GM19025 (cell line): ENCODE data around the gene EIF2AK2.
"Not testable (repeated sequence)": the region's sequence is repeated elsewhere in the genome, so short reads cannot be mapped to it uniquely, and the experiment has no call there.

Experiments used
- ATAC-seq: cut with Tn5 transposase; IDR thresholded peaks from one replicate; pipeline ENCODE4 v1.9.1; 2021; ENCODE audit warnings: mild to moderate bottlenecking, low read depth, moderate library complexity; ENCODE audit not compliant: unreplicated experiment

The EIF2AK2 gene

DNA sequence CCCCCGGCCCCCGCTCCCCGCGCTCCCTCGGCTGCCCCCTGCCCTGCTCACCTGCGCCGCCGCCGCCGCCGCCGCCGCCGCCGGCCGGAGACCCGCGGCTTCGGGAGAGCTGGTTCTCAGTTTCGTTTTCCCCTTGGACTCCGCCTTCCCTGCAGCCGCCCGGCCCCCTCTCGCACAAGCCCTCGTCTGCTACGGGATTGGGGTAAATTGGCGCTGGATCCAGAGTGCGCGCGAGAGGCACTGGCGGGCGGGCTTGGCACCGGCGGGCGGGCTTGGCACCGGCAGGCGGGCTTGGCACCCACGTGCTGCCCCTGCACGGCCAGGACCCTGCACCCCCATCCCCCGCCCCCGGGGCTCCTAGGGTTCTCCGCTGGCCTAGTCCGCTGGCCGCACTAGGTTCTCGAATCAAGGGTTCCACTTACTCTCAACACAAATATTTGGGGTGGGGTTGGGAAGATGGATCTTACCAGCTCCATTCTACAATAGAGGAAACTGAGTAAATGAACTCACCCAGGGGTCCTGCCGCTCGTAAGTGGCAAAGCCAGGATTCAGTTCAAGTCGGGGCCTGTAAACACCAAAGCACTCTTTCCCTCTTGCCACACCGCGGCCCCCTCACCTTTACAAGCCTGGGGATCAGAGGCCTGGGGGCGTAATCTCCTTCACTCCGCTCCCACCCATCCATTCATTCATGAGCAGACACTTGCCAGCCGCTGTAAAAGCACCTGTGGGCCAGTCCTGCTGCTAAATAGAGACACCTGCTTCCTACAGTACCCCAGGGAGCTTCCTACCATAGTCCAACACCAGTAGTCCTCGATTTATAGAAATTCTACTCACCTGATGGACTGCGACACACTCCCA, at the start of gene EIF2AK2:
Gene EIF2AK2, minus strand, starts transcription at position 124 of the 858 bp plus-strand sequence. CDS start 9,174 bp downstream, outside the sequence.
- ATAC-seq: peak; percentile 93

DNA sequence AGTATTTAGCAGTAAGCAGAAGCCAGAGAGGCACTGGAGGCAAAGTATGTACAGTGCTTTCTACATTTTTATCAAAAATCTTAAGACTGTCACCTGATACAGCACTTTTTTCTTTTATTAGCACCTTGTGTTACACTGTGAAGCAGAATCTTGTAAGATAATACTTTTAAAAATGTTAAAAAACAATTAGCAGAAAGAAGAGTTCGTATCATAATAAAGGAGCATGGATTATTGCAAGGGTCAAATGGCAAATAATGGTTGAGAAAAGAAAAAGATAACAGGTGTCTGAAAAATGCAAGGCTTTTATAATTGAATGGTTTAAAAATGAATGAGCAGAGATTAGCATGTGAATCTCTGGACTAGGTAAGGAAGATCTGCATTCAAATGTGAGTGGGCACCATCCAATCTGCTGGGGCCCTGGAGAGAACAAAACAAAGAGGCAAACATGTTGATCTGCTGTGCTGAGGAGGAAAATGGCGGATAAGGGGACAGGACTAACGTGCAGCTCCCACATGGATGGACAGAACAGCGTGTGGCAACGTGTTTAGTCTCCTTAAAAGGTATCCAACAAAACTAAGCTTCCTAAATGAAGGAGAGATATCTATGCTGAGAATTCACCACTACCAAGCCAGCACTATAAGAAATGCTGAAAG, 49.0 kb upstream of the EIF2AK2 start:
- no peak for ATAC-seq

DNA sequence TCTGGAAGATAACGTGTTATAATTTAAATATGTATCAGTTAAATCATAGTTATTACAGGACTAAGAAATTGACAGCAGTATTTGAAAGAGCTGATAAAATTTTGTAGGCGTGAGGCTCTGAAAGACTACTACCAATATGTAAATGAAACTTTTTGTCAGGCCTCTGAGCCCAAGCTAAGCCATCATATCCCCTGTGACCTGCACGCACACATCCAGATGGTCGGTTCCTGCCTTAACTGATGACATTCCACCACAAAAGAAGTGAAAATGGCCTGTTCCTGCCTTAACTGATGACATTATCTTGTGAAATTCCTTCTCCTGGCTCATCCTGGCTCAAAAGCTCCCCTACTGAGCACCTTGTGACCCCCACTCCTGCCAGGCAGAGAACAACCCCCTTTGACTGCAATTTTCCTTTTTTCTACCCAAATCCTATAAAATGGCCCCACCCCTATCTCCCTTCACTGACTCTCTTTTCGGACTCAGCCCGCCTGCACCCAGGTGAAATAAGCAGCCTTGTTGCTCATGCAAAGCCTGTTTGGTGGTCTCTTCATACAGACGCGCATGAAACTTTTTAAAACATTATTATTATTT, 48.4 kb upstream of the EIF2AK2 start:
- ATAC-seq: not testable (repeated sequence)

DNA sequence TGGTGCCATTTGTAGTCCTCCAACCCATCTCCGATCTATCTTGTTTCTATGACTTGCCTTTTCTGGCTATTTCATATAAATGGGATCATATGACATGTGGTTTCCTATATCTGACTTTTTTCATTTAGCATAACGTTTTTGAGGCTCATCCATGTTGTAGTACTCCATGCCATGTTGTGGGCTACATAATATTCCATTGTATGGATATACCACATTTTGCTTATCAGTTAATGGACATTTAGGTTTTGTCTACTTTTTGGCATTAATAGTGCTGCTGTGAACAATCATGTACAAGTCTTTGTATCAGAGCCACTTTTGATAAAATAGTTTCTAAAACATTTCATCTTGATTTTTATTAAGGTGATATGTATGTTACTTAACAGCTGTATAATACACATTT, 46.9 kb upstream of the EIF2AK2 start:
- ATAC-seq: no peak

DNA sequence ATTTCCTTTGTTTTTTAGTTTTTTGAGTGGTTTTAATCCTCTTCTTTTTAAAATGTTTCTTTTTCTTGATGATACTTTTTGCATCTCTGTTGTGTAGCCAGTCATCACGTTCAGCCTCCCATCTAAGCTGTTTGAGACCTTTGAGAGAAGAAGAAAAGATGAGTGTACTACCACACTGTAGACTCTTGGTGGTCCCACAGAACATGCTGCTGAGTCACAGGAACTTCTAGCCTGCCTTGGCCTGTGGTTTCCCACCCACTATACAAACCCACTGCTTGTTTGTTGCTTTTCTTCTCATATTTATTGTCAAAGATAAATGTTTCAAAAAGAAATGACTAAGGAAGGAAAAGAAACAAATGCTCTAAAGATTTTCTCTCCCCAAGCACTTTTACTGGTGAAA, 45.0 kb upstream of the EIF2AK2 start:
- ATAC-seq: no peak

DNA sequence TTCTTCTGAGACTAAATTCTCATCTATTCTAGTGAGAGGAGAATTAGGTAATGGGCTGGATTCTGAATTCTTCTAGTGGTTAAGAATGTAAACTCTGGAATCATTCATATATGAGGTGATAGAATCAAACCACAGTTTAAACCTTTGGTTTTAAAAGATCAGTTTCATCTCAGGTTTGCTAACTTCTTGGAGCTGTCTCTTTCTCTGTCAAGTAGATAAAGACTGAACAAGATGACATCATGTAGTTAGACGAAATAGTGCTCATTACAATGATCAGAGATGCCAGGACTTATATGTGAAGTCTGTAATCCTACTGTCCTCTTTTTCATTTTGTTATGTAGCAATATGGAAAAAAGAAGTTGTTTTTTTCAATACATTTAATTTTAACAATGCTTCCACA, 44.4 kb upstream of the EIF2AK2 start:
- no peak for ATAC-seq

DNA sequence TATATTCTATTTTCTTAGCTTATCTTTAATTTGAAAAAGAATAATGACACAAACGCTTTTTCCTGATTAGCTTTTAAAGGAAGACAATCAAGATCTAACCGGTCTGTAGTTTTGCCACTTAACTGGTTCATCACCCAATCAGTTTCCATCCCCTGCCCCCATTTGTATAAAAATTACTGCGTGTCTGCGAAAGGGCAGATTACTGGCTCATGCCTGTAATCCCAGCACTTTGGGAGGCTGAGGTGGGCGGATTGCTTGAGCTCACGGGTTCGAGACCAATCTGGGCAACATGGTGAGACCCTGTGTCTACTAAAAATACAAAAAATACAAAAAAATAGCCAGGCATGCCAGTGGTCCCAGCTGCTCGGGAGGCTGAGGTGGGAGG, 41.9 kb upstream of the EIF2AK2 start:
- ATAC-seq: no peak

DNA sequence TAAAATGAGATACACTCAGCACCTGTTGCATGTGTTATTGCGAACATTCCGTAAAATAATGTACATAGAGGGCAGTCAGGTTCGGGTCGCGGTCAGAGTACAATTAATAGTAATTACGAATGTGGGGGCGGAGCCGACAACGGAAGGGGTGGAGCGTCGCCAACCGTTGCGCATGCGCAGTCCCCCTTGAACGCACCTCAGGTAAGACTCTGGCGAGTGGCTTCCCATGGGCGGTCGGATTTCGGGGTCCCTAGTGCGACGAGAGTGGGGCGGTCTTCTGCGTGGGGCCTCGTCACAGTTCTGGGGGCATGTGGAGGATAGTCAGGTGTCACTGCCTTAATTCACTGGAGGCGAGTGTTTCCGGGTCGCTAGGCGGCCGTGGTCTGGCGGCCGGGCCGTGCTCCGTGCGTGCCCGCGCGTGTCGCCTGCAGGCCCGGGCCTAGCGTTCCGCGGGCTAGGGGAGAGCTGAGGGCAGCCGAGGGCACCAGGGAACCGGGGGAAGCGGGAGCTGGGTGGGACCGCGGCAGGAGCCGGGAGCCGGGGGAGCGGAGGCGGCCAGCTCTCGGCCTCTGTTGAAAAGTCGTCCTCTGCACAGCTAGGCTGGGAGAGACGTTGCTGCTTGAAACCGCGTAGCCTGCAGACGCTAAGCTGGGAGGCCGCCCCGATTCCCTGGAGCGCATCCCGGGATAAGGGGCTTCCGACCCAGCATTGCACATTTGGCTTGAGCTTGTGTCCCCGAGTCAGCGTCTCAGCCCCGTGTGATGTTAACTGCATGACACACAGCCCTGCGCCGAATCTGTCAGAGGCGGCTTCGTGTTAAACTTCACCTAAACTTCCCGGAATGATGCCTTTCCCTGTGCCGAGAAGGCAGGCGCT, 39.8 kb upstream of the EIF2AK2 start, which contains the start of gene CEBPZOS:
Gene CEBPZOS, plus strand, starts transcription at position 177 of the 876 bp plus-strand sequence. CDS start 3,209 bp downstream, outside the sequence.
- ATAC-seq: peak; percentile 69

DNA sequence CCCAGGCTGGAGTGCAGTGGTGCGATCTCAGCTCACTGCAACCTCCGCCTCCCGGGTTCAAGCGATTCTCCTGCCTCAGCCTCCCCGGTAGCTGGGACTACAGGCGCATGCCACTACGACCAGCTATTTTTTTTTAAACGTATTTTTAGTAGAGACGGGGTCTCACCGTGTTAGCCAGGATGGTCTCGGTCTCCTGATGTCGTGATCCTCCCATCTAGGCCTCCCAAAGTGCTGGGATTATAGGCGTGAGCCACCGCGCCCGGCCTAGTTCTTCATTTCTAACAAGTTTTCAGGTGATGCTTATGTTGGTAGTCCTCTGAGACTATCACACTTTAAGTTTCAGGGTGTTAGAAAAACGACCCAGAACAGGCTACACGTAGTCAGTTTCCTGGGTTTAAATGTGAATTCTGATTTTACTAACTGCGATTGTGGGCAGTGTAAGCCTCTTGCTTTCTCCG, 39.1 kb upstream of the EIF2AK2 start:
- not testable (repeated sequence) for ATAC-seq

DNA sequence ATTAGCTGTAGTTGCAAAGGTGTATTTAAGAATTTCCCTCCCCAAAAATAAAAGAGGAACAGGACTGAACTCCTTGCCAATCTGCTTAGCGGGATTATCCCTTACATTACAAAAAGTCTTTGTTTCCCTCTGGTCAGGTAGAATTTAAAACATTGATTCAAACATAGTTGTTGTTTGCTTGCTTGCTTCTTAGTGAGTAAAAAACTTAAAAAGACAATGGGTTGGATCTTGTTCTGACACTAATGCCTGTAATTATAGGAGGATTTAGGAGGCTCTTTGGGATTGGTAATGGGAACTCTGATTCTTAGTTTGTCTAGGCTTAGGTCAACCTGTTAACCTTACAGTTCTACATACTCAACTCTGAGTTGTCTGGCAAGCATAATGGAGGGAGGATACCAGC, 35.8 kb upstream of the EIF2AK2 start:
- no peak for ATAC-seq

DNA sequence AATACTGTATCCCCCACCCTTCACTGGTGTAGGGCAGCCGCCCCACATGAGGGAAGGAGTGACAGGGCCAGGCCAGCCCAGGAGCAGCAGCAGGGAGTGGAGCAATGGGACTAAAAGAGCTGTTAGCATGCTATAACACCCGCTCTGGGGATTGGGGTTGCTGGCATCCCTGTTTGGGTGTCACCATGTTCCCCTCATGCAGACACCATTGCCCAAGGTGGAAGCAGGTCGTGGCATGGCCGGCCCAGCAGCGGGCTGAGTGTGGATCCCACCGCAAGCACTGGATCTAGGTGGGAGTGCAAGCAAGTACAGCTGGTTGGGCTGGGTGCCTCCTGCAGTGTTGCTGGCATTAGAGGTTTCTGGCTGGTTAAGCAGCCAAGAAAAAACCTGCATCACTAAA, 35.0 kb upstream of the EIF2AK2 start:
- no peak for ATAC-seq

DNA sequence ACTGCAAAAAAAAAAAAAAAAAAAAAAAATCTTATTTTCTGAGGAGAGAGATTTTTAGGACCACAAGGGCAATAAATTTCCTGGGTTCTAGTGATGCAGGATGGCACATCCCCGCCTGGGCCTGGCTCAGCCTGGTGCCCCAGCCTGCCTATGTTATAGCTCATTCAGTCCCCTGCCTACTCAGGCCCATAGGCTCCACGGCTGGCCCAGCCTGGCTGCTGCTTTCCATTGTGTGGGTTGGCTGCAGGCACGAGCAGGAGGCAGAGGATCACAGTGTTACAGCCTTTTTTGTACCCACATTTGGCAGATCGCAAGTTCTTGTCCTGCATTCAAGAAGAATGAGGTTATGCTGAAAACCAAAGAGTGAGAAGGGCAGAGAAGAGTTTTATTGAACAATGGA, 34.5 kb upstream of the EIF2AK2 start:
- no peak for ATAC-seq

DNA sequence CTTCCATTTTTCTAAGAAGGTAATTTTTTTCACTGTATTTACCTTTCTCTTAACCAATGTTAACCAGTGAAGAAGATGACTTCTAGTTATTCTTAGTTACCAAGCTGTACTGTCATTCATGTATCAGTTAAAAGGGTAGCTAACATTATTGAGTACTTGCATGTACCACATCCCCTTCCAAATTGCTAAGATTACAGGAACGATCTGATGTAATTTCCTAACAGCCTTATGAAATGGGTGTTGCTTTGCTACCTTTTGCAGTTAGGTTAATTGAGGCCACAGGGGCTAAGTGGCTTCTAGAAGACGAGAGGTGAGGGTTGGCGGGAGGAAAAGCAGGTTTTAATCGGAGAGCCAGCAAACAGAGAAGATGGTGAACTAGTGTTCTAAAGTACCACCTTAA, 33.5 kb upstream of the EIF2AK2 start:
- no peak for ATAC-seq

DNA sequence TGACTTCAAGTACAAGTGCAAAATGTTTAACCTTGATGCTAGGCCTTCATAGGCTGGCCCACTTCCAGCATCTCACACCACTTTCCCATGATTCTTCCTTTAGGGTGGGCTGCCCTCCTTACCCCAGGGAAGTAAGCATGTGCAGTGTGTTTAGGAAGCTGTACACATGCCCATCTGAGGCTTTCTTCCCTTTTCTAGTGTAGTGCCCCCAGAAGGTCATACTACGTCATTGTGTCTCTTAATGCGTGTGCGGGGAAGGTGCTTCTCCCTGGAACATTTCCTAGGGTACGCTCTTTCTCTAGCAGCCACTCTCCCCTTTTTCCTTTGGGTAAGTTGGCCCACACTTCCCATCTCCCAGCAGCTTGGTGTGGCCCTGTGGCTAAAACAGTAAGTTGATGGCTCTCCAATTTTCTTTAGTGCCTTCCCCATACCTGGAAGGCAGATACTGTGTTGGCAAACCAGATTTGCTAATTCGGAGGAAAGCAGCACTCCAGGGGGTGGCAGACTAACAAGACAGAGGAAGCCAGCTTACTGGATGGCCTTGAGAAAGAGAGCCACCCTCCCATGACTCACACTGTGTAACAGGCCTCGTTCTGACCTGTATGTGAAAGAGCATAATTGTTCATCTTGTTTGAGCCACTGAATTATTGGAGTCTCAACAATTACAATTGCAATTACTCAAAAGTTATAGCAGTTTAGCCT, 32.8 kb upstream of the EIF2AK2 start:
- ATAC-seq: no peak

DNA sequence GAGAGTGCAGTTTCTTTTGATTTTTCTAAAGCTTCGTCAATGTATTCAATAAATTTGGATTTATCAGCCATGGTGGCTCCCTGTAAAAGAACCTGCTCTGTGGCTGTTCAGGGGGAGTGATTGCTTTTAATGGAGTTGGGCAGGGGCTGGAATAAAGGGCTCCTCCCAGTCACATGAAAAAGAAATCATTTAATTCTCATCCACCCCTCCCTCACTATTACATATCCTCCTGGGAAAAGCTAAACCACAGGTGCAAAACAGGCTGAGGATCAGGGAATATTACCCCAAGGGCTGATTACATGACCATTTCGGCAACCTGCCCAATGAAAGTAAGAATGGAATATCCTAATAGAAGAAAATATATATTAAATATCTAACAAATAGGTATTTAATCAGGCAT, 31.8 kb upstream of the EIF2AK2 start, which contains the start of gene SULT6B1:
Gene SULT6B1, minus strand, starts transcription at position 101 of the 400 bp plus-strand sequence. Its CDS starts 30 bp downstream, at position 71.
- ATAC-seq: no peak

DNA sequence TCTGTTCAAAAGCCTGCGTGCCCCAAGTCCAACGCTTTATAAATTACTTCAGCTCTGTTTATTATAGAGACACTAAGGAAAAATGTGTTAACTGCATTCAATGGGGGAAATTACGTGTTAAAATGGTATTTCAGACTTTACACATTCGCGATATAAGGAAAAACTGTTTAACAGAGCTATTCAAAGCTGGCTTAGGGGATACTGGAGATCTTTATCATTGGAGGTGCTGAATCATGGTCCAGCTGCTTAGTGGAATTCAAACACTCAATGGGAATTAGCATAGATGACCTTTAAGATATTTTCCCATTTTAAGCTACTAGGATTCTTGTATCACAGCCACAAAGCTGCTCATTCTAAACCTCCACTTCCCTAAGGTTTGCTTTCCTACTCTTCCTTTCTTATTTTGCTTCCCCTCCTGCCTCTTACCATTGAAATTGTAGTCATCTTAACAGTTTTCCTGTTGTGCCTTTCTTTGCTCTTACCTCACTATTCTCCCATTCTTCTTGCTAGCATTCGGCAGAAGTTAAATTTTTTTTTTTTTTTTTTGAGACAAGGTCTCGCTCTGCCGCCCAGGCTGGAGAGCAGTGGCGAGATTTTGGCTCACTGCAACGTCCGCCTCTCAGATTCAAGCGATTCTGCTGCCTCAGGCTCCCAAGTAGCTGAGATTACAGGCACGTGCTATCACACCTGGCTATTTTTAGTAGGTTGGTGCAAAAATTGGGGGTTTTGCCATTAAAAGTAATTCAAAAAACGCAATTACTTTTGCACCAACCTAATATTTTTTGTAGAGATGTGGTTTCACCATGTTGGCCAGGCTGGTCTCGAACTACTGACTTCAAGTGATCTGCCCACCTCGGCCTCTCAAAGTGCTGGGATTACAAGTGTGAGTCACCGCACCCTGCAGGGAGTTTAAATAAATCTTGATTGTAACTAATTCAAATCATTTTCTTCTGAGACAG, 25.2 kb upstream of the EIF2AK2 start:
- no peak for ATAC-seq

DNA sequence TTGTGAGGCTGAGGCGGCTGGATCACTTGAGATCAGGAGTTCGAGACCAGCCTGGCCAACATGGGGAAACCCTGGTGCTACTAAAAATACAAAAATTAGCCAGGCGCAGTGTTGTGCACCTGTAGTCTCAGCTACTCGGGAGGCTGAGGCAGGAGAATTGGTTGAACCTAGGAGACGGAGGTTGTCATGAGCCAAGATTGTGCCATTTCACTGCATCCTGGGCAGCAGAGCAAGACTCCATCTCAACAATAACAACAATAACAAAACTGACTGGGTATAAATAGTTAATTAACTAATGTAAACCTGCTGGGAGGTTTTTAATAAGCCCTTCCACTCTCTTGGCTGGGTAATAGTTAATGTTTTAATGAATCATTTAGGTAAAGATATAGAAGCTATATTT, 23.9 kb upstream of the EIF2AK2 start:
- ATAC-seq: no peak

DNA sequence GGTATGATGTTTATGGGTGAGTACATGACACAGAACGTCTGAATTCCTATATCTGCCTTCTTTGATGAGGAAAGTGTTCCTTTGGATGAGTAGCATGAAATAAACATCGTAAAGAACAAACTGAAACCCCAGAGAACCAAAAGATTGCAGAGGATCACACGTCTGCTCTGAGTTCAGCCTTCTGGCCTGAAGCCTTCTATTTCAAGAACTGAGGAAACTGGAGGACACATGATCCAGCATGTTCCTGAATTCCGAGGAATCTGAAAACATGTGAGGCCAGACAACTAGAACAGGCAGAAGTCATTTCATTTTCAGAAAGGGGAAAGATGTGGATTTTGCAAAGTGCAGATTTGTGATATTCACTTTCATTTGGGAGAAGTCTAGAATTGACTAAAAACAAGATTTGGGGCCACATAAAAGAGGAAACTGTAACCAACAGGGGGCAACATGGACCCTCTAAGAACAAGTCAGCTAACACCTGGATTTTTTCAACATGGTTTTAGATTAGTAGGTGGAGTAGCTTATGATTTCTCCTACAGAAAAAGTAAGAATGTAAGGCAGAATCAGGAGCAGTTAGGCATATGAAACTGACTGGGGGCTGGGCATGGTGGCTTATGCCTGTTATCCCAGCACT, 23.3 kb upstream of the EIF2AK2 start:
- ATAC-seq: no peak
